Pons (tissue), 1 donor: ENCODE data around the gene NDUFS7.

Source experiments
- DNase-seq: peaks from one replicate; pipeline ENCODE4 v3.0.0-alpha.2; 2016; ENCODE audit warnings: low spot score

The NDUFS7 gene

DNA sequence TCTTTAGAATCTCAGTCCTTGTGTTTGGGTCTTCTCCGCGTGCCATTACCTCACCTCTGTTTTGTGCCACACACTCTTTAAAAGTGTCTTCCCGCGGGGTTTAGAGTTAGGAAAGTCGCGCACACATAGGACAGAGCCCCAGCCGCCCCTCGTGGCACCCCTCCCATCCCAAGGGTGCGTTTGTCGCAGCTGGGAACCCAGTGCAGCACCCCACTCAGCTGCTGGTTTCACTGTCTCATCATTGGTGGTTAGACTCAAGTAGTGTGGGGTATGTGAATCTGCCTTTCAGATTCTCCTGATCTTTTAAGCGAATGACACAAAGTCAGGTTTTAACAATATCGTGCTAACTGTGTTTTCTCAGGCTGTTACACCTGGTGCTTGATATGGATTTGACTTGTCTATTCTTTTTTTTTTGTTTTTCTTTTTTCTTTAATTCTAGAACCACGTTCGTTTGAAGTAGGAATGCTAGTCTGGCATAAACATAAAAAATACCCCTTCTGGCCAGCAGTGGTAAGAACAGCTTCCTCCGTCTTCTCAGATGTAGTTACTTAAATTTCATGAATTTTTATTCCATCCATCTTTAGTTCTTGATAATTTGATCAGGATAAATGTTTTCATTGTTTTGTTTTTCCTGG, 19.5 kb upstream of the NDUFS7 start:
- no peak for DNase-seq

DNA sequence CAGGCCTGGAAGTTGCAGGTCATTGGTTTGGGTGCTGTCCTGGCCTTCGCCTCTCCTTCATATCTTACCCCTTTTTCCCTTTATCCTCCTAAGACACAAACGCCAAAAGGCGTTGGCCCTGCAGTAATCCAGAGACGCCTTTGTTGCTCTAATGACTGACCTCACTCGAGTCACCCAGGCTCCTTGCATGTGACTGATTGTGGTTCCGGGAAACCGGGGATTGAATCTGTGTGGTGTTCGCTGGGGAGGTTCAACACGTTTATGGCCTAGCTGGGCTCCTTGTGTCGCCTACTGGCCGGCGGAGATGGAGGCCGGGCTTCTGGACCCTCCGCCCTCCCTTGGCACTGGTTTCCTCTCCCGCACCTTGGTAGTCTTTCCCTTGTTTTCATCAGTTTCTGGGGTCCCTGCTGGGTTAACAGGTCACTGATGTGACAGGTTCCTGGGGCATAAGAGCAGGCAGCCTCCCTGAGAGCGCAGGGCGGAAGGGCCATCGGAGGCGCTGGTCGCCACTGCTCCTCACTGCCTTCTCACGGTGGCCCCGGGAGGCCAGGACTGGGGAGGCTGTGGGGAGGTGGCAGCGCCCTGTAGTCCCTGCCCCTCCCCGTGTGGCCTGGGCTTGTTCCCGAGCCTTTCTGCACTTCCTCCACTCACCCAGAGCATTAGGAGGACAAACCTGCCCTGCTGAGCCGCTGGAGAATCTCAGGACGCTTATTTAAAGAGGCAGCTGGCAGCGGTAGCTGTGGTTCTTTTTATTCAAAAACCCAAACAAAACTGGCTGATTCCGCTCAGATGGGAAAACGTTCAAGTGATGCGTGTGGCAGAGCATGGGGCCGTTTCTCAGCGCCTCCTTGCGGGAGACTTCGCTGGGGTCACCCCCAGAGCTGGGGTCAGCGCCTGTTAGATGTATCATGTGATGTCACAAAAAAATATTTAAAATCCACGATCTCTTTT, 18.1 kb upstream of the NDUFS7 start:
- DNase-seq = no peak

DNA sequence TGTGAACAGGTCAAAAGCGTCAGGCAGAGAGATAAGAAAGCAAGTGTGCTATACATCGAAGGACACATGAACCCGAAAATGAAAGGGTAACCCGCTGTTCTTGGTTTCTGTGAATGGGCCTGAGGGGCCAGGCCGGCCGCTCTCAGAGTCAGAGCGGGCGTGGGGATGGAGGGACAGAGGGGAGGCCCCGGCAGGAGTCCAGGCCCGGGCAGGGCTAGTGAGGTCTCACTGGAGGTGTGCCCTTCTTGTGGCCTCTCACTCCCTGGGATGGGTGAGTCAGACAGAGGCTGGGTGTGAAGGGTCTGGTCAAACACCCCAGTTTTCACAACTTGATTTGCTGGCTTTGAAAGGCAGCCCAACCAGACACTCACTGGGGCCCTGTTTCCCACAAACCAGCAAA, 17.4 kb upstream of the NDUFS7 start:
- no peak for DNase-seq

DNA sequence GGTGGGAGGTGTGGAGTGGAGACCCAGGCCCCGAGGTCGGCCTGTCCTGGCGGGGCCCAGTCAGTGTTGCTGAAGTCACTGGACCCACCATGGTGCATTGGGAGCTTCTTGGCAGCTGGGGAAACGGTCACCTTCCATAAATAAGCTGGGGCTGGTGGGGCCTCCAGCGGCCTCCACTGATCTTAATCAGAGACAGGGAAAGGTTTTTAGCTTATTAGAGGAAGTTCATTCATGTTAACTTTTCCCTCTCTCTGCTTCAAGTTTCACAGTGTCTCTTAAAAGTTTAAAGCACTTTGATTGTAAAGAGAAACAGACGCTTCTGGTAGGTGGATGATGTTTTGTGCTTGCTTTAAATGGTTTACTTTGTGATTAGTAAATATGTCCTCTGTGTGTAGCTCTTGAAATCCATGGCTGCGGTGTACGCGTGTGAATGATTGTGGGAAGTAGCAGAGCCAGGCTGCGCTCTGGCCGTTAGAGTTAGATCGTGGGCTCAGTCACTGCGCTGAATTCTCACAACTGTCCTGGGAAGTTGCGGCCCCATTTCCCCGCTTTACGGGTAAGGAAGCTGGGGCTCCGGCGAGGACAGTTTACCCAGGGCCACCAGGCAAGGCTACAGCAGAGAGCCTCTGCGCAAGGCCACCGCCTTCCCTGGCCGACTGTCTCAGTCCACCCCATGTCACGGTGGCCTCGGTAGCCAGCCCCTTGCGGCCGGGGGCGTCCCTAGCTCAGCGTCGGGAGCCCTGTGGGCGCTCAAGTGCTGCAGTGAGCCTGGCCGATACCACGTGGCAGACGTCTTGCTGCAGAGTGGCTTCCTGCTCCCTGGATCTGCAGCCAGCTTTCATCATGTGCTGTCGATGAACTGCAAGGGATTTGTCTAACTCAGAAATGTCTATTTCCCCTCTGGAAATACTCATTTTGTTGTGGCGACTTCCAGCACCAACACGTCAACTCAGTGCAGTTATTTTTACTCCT, 16.5 kb upstream of the NDUFS7 start:
- DNase-seq = no peak

DNA sequence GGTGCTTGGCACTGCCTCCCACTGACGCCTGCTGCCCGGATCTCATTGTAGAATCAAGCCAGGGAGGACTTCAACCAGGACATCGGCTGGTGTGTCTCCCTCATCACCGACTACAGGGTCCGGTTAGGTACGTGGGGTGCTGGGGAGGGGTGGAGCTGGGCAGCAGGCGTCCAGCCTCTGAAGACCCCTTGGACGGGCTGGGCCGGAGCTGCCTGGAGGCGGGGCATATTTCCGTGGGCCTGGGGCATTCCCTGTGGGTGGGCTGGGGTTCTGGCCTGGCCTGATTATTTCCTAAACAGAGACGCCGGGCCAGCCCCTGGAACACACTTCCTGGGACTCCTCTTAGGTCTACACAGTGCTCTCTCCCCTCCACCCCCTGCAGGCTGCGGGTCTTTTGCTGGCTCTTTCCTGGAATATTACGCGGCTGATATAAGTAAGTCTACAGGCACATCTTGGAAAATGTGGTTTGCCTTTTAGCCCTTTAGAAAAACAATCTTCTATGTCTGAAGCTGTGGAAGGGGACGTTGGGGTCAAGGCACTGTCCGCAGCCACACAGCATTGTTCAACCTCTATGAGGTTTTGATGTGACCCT, 14.4 kb upstream of the NDUFS7 start:
- DNase-seq = no peak

DNA sequence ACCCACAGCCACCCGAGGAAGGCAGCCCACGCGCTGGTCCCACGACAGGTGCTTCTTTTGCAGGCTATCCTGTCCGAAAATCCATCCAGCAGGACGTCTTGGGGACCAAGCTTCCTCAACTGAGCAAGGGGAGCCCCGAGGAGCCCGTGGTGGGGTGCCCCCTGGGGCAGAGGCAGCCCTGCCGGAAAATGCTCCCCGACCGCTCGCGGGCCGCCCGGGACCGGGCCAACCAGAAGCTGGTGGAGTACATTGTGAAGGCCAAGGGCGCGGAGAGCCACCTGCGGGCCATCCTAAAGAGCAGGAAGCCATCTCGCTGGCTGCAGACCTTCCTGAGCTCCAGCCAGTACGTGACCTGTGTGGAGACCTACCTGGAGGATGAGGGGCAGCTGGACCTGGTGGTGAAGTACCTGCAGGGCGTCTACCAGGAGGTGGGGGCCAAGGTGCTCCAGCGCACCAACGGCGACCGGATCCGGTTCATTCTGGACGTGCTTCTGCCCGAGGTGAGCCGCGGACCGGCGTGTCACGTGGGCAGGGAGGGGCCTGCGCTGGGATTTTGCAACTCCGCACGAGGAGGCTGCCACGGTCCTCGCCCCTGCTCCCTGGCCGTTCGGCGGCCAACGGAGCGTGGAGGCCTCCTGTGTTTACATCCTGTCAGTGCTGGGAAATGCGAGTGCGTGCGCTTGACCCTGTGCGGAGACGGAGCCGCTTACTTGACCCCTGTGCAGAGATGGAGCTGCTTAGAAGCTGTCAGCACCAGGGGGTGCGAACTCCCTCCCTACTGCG, 12.9 kb upstream of the NDUFS7 start:
- DNase-seq = no peak

DNA sequence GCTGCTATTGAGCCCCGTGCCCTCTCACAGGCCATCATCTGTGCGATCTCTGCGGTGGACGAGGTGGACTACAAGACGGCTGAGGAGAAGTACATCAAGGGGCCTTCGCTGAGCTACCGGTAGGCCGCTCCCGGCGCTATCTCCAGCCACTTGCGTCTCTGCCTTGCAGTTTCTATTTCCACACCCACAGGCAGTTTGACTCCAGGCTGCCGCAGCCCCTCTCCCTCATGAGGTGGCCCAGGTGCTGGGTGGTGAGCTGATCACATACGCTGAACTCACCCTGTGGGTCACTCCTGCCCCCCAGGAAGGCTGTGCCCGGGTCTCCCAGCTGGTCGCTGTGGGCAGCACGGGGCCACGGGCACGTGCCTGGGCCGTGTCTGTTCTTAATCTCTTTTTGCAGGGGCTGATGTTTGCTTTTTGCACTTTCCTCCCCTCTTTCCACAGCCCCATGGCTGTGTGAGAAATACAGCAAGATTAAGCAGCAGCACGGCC, 10.6 kb upstream of the NDUFS7 start:
- no peak for DNase-seq

DNA sequence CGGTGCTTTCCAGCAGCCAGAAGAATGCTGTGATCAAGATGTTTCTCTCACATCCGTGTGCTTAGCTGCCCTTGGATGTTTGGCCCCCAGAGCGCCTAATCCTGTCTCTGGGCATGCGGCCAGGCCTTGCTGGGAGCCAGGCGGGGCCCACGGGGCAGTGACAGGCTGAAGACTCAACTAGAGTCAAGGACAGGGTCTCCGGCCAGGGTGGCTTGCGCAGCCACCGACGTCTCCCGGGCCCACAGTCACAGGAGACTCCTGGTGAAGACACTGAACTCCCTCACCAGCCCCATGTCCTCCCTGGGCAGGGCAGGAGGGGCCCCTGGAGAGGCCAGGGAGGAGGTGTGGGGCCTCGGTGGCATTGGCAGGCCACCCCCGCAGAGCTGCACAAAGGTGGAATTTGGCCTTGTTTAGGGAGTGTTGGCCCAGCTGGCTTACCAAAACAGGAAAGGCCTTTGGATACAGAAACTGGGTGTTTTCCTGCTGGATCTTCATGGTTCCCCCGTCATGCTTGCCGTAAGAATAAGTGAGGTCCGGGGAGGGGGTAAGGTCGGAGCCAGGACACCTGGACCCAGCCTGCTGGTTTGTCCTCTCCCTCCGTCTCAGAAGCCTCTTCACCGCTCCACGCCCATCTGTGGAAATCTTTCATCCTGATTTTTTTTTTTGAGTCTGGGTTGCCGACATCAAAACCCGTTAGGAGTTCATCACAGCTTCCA, 10.0 kb upstream of the NDUFS7 start:
- peak; percentile 53 for DNase-seq

DNA sequence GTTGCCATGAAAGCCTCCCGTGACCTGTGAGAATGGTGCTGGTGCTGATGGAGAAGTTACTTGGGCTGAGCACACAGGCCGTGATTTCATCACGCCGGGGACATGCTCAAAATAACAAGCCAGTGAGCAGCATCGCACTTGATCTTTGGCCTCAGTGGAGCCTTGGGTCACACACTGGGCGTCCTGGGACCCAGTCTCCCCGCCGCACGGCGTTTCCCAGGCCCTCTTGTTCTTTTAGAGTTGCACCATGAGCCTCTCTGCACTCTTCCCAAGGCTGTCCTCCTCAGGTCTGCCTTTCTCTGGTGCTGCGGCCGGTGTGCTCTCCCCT, 9.5 kb upstream of the NDUFS7 start:
- no peak for DNase-seq

DNA sequence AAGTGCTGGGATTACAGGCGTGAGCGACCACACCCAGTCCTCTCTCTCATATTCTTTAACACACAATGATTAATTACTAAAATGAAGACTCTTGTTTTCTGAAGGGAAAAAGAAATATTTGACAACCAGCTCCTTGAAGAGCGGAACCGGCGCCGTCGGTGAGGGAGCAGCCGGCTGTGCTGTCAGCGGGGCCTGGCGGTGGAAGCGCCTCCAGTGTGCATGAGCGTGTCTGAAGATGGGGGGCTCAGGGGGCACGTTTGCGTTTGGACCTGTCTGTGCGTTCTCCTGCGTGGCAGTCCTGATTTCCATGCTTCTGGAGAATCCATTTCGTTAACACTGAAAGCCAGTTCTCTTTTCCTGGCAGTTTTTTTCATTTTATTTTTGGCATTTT, 7.3 kb upstream of the NDUFS7 start:
- DNase-seq = no peak

DNA sequence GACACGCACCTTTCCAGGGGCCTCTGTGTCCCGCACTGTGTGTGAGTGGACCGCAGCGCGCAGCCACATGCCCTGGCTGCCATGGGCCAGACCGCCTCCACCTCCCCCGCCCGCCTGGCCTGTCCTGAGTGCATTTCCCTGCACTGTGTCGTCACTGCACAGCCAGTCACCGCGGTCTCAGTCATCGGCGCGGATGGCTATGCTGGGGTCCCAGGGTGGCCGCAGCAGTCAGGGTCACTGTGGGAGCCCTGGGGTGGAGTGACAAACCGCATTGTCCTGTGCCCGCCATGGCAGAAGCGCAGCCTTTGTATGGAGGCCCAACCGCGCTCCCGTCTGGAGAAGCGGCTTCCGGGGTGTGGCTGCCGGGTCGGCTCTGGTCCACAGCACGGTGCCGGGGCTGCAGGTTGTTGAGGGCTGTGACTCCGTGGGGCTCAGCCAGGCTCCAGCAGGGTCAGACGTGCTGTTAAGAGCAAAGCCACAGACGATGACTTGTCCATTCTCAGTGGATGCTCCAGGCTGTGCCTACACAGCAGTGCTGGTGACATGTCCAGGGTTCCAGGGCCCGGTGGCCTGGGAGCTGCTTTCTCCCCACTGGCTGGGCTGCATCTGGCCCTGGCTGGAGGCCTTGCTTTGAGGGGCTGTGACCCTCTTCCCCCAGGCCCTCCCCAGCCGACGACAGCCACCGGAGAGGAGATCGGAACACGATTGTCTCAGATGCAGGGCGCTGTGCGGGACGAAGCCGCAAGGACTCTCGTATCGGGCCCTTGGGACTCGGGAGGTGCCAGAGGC, 6.3 kb upstream of the NDUFS7 start:
- no peak for DNase-seq

DNA sequence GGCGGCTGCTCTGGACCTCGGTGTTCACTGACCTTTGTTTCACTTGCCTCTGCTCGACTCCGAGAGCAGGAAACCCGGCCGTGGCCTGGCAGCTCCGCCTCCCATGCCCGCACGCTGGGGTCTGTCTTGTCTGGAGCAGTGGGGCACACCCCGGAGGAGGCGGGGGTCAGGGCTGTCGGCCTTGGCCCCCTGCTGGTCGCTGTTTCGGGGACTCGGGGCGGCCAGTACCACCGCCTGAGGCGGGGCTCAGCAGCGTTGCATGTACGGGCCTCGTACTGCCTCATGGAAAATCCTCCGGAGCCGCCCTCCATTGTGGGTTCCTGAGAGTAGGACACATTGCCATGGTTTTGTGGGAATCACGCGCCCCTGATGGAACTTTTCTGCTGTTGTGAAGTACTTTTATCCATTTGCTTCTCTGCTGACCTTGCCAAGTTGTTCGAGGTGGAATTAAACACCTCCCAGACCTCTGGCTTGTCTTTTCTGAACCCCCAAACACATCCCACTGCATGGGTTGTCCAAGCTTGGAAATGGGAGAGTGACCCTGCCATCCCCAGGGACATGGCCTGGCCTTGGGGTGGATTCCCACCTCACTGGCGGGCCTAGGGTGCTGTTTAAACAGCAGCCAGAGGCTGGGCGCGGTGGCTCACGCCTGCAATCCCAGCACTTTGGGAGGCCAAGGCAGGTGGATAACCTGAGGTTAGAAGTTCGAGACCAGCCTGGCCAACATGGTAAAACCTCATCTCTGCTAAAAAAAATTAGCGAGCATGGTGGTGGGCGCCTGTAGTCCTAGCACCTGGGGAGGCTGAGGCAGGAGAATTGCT, 5.5 kb upstream of the NDUFS7 start:
- no peak for DNase-seq

DNA sequence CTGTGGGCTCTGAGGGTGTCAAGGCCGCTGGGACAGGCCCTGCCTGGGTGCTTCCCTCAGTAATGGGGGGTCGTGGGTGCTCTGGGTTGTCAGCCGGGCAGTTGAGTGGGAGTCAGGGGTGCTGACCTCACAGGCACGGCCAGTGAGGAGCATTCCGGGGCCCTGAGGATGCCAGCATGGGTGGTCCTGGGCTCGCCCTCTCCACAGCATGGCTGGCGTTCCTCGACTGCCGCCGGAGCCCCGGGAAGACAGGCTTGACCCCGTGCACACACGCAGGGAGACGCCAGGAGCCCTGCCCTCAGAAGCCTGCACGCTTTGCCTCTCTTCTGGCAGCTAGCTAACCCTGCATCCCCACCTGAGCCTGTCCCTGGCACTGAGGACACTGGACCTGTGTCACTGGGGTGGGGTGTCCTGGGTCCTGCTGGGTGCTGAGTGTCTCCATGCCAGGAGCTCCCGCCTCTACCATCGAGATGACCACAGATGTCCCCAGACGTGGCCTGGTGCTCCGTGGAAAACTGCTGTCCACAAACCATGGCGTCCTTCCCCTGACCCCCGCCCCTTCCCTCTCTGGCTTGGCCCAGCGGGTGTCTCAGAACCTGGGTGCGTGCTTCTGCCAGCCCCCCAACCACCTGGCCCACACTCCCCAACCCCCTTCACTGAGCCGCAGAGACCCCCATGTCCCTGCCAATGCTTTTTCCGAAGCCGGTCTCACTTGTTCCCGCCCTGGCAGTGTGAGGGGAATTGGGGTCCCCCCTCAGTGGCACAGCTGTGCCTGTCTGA, 4.4 kb upstream of the NDUFS7 start:
- no peak for DNase-seq

DNA sequence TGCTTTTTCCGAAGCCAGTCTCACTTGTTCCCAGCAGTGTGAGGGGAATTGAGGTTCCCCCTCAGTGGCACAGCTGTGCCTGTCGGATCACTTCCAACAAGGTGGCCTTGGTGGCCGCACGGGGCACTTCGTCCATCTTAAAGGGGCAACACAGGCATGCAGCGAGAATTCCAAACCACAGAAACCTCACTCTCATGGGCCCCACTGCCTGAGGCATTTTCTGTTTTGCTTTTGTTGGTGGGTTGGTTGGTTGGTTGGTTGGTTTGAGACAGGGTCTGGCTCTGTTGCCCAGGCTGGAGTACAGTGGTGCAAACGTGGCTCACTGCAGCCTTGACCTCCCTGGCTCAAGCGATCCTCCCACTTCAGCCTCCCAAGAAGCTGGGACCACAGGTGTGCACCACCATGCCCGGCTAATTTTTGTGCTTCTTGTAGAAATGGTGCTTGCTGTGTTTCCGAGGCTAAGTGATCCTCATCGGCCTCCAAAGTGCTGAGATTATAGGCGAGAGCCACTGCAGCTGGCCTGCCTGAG, 3.7 kb upstream of the NDUFS7 start:
- no peak for DNase-seq

DNA sequence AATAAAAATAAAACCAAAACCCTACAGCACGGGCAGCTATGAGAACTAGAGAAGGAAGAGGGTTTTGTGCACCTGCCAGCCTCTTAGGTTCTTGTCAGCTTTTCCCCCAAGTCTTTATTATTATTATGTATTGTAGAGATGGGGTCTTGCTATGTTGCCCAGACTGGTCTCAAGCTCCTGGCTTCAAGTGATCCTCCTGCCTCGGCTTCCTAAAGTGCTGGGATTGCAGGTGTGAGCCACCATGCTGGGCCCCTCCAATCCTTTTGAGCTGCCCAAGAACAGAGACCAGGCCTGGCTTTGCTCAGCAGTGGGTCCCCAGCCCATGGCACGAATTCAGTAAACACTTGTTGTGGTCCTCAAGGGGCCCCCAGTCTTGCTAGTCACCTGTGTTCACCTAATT, 1.5 kb upstream of the NDUFS7 start:
- DNase-seq = no peak

DNA sequence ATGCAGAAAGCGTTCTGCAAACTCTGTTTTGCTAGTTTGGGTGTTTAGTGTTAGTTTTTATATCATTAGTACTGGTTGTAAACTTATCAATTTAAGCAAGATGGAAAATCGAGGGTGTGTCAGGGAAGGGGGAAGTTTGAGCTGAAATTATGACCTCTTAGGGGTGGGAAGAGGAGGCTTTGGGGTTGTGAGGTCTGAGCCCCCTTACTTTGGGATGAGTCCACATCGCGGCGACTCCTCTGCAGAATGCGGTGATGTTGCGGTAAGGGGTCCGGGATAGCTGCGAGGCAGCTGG, 743 bp upstream of the NDUFS7 start:
- DNase-seq = no peak

DNA sequence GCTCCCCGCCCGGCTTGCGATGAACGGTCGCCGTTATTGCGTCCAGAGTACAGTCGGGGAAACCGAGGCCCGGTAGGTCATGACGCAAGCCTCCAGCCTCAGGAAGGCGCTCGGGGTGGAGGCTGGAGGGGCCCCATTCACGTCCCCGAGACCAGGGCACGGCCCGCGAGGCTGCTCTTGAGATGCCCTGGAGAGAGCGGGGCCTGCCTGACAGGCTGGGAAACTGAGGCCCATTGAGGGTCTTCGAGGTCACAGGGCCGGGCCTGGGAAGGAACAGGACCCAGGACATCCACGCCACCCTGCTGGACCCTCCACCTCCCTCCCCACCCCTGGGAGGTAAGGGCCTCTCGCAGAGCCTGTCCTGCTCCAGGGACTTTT, 367 bp downstream of the NDUFS7 start:
- no peak for DNase-seq
